Panc1 (cell line): ENCODE results near the gene FBXO30. TPM values are rescaled to one million over a fixed set of nuclear protein-coding genes. Genes with fewer than 3 reads are reported as not detected.

Experiments
- ATAC-seq: fragments of 200-7000 bp; cut with Tn5 transposase; 2 replicates; pipeline ENCODE4 v1.9.1; 2020; ENCODE audit warnings: mild to moderate bottlenecking, moderate library complexity
- BruUV-seq: library from RNA; stranded (reverse); fragments of 400-500 nt; replicated peaks from 2 replicates; lab custom pipeline; 2021; lab: Mats Ljungman, UMichigan
- CTCF ChIA-PET: fragments of 300-600 bp; sonication (Branson Sonifier 250); formaldehyde crosslinking; loops from one replicate; lab custom pipeline; 2022; ENCODE audit warnings: antibody characterized with exemption; lab: Charles Lee
- POLR2A ChIA-PET: fragments of 300-600 bp; sonication (Branson Sonifier 250); formaldehyde crosslinking; loops from one replicate; lab custom pipeline; 2022; ENCODE audit warnings: antibody characterized with exemption; lab: Charles Lee
- DNase-seq: peaks from one replicate; pipeline ENCODE4 v3.0.0-alpha.2; 2010; ENCODE audit warnings: low read depth, low spot score
- H3K27ac ChIP-seq: 2 replicates; pipeline ENCODE4 v1.5.1; 2011; ENCODE audit warnings: mild to moderate bottlenecking, low read length, inconsistent platforms
- H3K27me3 ChIP-seq: fragments of 200-500 bp; sonication (Bioruptor generic); 2 replicates; pipeline ENCODE4 v1.6.0; 2014; ENCODE audit warnings: low read length, inconsistent platforms; ENCODE audit not compliant: control insufficient read depth, insufficient read depth
- H3K36me3 ChIP-seq: fragments of 200-500 bp; sonication (Bioruptor generic); 2 replicates; pipeline ENCODE4 v1.5.1; 2014; ENCODE audit warnings: inconsistent platforms, mild to moderate bottlenecking, low read length, moderate library complexity; ENCODE audit not compliant: control insufficient read depth, insufficient read depth
- H3K4me1 ChIP-seq: 2 replicates; pipeline ENCODE4 v1.5.1; 2011; ENCODE audit warnings: inconsistent platforms, mild to moderate bottlenecking, low read length, moderate library complexity; ENCODE audit not compliant: control insufficient read depth, insufficient read depth
- H3K4me3 ChIP-seq, 2 experiments: 2 replicates each; pipeline ENCODE4 v1.5.1; 2011 to 2012; ENCODE audit warnings: low read depth in 2 of 2, low read length in 2 of 2, mild to moderate bottlenecking in 2 of 2, inconsistent platforms in 1 of 2, moderate library complexity in 1 of 2
- H3K9me3 ChIP-seq: fragments of 200-500 bp; sonication (Bioruptor generic); 2 replicates; pipeline ENCODE4 v1.5.1; 2014; ENCODE audit warnings: low read depth, mild to moderate bottlenecking, inconsistent platforms, low read length, moderate library complexity; ENCODE audit not compliant: control insufficient read depth, insufficient read depth
- CTCF ChIP-seq: fragments of 450-650 bp; IDR thresholded peaks from 2 replicates; pipeline ENCODE4 v1.5.1; 2017; ENCODE audit warnings: mild to moderate bottlenecking
- POLR2AphosphoS5 ChIP-seq: IDR thresholded peaks from 2 replicates; pipeline ENCODE4 v1.6.1; 2012; ENCODE audit warnings: mild to moderate bottlenecking, low read depth, low read length, moderate library complexity
- REST ChIP-seq, 2 experiments: IDR thresholded peaks; 2 replicates each; pipeline ENCODE4 v1.6.1; 2011 to 2012; ENCODE audit warnings: low read depth in 2 of 2, control low read depth in 1 of 2, low read length in 1 of 2, mild to moderate bottlenecking in 1 of 2, moderate library complexity in 1 of 2; ENCODE audit not compliant: insufficient read depth in 1 of 2
- SIN3A ChIP-seq: IDR thresholded peaks from 2 replicates; pipeline ENCODE4 v1.6.1; 2012; ENCODE audit warnings: low read depth, mild to moderate bottlenecking, low read length, moderate library complexity, borderline replicate concordance; ENCODE audit not compliant: insufficient read depth
- TCF7L2 ChIP-seq: IDR thresholded peaks from 2 replicates; pipeline ENCODE4 v1.6.1; 2011; ENCODE audit warnings: mild to moderate bottlenecking, low read depth, low read length, inconsistent platforms
- in situ Hi-C: cut with HindIII; loops from 2 replicates; pipeline ENCODE4 v1.10.0; 2016; ENCODE audit warnings: low sequenced_read_pairs, low pct_unique_long_range_greater_than_20kb
- intact Hi-C: fragments of 100-400 bp; cut with micrococcal nuclease; formaldehyde crosslinking; loops from one replicate; pipeline ENCODE4 v1.10.0; 2022; ENCODE audit not compliant: unreplicated experiment
- total RNA-seq: library from RNA; stranded (reverse); gene quantifications from one replicate; pipeline ENCODE4 v1.2.1, GENCODE V29; 2021; ENCODE audit not compliant: unreplicated experiment

FBXO30 gene
- total RNA-seq, 1 experiment from 2014 or later, result 9.5 TPM

- no TSS peak for BruUV-seq
- TF ChIP-seq TCF7L2 (no peak), POLR2AphosphoS5 (no peak), REST (IDR thresholded peaks at IDR 0.05; ENCODE audit: insufficient read depth in 1 of 2, low read depth in 2 of 2, low read length in 1 of 2) (no peak), SIN3A (no peak), CTCF (no peak)
- CTCF ChIA-PET, result no interaction called here
- no peak overlapping the region for H3K4me3 ChIP-seq
- in situ Hi-C loops (no loop called here), intact Hi-C loops (no loop called here)
- H3K4me1 ChIP-seq, result no peaks in the 10 kb centered on the region
- DNase-seq (no peak), ATAC-seq (no peak)
- no peaks in the 10 kb centered on the region for H3K36me3 ChIP-seq
- H3K9me3 ChIP-seq, result 0 out of 2 replicates have a peak, but pooled peaks cover 6% of the 10 kb centered on the region
- H3K27me3 ChIP-seq, result no peaks in the 10 kb centered on the region
- POLR2A ChIA-PET, result no interaction called here
- H3K27ac ChIP-seq, result no peak overlapping the region
These were observed 26.9 kb downstream of the FBXO30 start for GRCh38 chr6:145787688-145788087.

- no peaks in the 10 kb centered on the region for H3K36me3 ChIP-seq
- no peak for DNase-seq
- ChIA-PET CTCF (no interaction called here), POLR2A (no interaction called here)
- H3K27me3 ChIP-seq, result no peaks in the 10 kb centered on the region
- BruUV-seq, result no TSS peak
- no peak overlapping the region for H3K27ac ChIP-seq
- in situ Hi-C loops (no loop called here), intact Hi-C loops (no loop called here)
- H3K4me3 ChIP-seq, result no peak overlapping the region
- H3K9me3 ChIP-seq, result no peaks in the 10 kb centered on the region
- TF ChIP-seq TCF7L2 (no peak), CTCF (no peak), POLR2AphosphoS5 (no peak)
- no peak for ATAC-seq
- H3K4me1 ChIP-seq, result no peaks in the 10 kb centered on the region
These were observed 29.9 kb downstream of the FBXO30 start for GRCh38 chr6:145784683-145785082.
